B cell (primary cell): ENCODE data around the gene XRCC6. TPM values are rescaled to one million over a fixed set of nuclear protein-coding genes. Genes with fewer than 3 reads are reported as not detected.

Experiments
- ATAC-seq: fragments of 200-7000 bp; cut with Tn5 transposase; one replicate; pipeline ENCODE4 v1.10.0; 2021; ENCODE audit warnings: low read depth, mild to moderate bottlenecking, moderate number of reproducible peaks, moderate library complexity
- CTCF ChIA-PET: fragments of 350-600 bp; sonication (Branson Sonifier 250); formaldehyde crosslinking; loops from one replicate; lab custom pipeline; 2021; ENCODE audit warnings: antibody characterized with exemption, inconsistent platforms; lab: Charles Lee
- POLR2A ChIA-PET: fragments of 350-600 bp; sonication (Branson Sonifier 250); formaldehyde crosslinking; loops from one replicate; lab custom pipeline; 2021; ENCODE audit warnings: antibody characterized with exemption; lab: Charles Lee
- DNase-seq: peaks from one replicate; pipeline ENCODE4 v3.0.0; 2013
- H2AFZ ChIP-seq: 2 replicates; pipeline ENCODE4 v1.6.1; 2012; ENCODE audit warnings: mild to moderate bottlenecking, low read depth, low read length; ENCODE audit not compliant: insufficient read depth, poor library complexity, severe bottlenecking
- H3K27ac ChIP-seq, 2 donors: 1 replicate in 1 of 2; 2 replicates in 1 of 2; pipeline ENCODE4 v1.5.1; 2012 to 2013; ENCODE audit warnings: low read length in 2 of 2, mild to moderate bottlenecking in 2 of 2, moderate library complexity in 1 of 2
- H3K27me3 ChIP-seq, 4 experiments: fragments of 200-600 bp in 1 of 4; sonication (generic) in 1 of 4; replicated peaks in 1 of 4; 1 replicate in 2 of 4; 2 replicates in 2 of 4; pipeline versions ENCODE4 v1.6.1 to v1.7.0; 2013 to 2016; ENCODE audit warnings: low read length in 3 of 4, mild to moderate bottlenecking in 2 of 4, mixed read lengths in 1 of 4, moderate library complexity in 1 of 4; ENCODE audit not compliant: insufficient read depth in 4 of 4, control insufficient read depth in 3 of 4; ENCODE audit errors: control extremely low read depth in 1 of 4
- H3K36me3 ChIP-seq, 2 experiments: replicated peaks in 1 of 2; 1 replicate in 1 of 2; 2 replicates in 1 of 2; pipeline versions ENCODE4 v1.6.1 to v1.7.1; 2013; ENCODE audit warnings: low read length in 1 of 2; ENCODE audit not compliant: insufficient read depth in 2 of 2, control insufficient read depth in 1 of 2; ENCODE audit errors: control extremely low read depth in 1 of 2, extremely low read depth in 1 of 2
- H3K4me1 ChIP-seq, 2 donors: fragments of 200-600 bp in 1 of 2; sonication (generic) in 1 of 2; 1 replicate in 1 of 2; 2 replicates in 1 of 2; pipeline versions ENCODE4 v1.5.1 to v1.6.1; 2013 to 2017; ENCODE audit warnings: low read length in 2 of 2; ENCODE audit not compliant: control insufficient read depth in 2 of 2, insufficient read depth in 2 of 2
- H3K4me2 ChIP-seq: replicated peaks from 2 replicates; pipeline ENCODE3; 2012; ENCODE audit warnings: mild to moderate bottlenecking, low read depth, low read length; ENCODE audit not compliant: poor library complexity, severe bottlenecking
- H3K4me3 ChIP-seq, 5 experiments: fragments of 200-600 bp in 1 of 5; sonication (generic) in 1 of 5; 1 replicate in 3 of 5; 2 replicates in 2 of 5; pipeline versions ENCODE4 v1.5.1 to v1.7.0; 2011 to 2016; ENCODE audit warnings: low read length in 4 of 5, mild to moderate bottlenecking in 4 of 5, low read depth in 2 of 5, control low read depth in 1 of 5, moderate library complexity in 1 of 5; ENCODE audit not compliant: insufficient read depth in 1 of 5; ENCODE audit errors: control extremely low read depth in 1 of 5, extremely low read depth in 1 of 5
- H3K79me2 ChIP-seq: fragments of 200-600 bp; sonication (generic); one replicate; pipeline ENCODE4 v1.6.0; 2016; ENCODE audit warnings: low read length; ENCODE audit not compliant: control insufficient read depth, insufficient read depth
- H3K9ac ChIP-seq: fragments of 200-600 bp; sonication (generic); 2 replicates; pipeline ENCODE4 v1.6.1; 2017; ENCODE audit warnings: mild to moderate bottlenecking, low read length, moderate library complexity
- H3K9me3 ChIP-seq, 3 donors: one replicate each; pipeline versions ENCODE4 v1.6.1 to v1.7.1; 2013; ENCODE audit warnings: low read length in 2 of 3; ENCODE audit not compliant: control insufficient read depth in 2 of 3, insufficient read depth in 1 of 3; ENCODE audit errors: control extremely low read depth in 1 of 3
- H4K20me1 ChIP-seq: 2 replicates; pipeline ENCODE4 v1.6.0; 2012; ENCODE audit warnings: mild to moderate bottlenecking, low read length; ENCODE audit not compliant: insufficient read depth, control insufficient read depth, poor library complexity, severe bottlenecking
- H3K27ac Mint-ChIP-seq: one replicate; pipeline ENCODE4 v1.8.0; 2021; ENCODE audit warnings: mixed read lengths
- H3K27me3 Mint-ChIP-seq: one replicate; pipeline ENCODE4 v1.8.0; 2021; ENCODE audit warnings: mixed read lengths
- H3K4me1 Mint-ChIP-seq: one replicate; pipeline ENCODE4 v1.8.0; 2021; ENCODE audit warnings: mixed read lengths
- H3K4me3 Mint-ChIP-seq: one replicate; pipeline ENCODE4 v1.8.0; 2021; ENCODE audit warnings: mixed read lengths
- H3K9me3 Mint-ChIP-seq: one replicate; pipeline ENCODE4 v1.8.0; 2022; ENCODE audit warnings: mixed read lengths; ENCODE audit not compliant: insufficient read depth
- EZH2 ChIP-seq: IDR thresholded peaks from 2 replicates; pipeline ENCODE4 v1.6.1; 2012; ENCODE audit warnings: borderline replicate concordance, low read depth, mild to moderate bottlenecking, moderate library complexity, low read length; ENCODE audit not compliant: insufficient read depth, poor library complexity, severe bottlenecking
- WGBS: methylation state at CpG from one replicate; pipeline ENCODE4 v1.1.5; 2013; ENCODE audit warnings: missing lambda C conversion rate; ENCODE audit not compliant: insufficient coverage; 5-methylcytosine and 5-hydroxymethylcytosine counted together
- intact Hi-C: fragments of 100-400 bp; cut with micrococcal nuclease; formaldehyde crosslinking; loops from one replicate; pipeline ENCODE4 v1.10.0; 2022
- polyA plus RNA-seq: library from polyadenylated mRNA; depleted of rRNA; stranded (reverse); fragments of >200 nt; gene quantifications from 2 replicates; pipeline ENCODE4 v1.2.3, GENCODE V29; 2012
- total RNA-seq, 2 donors: library from RNA; stranded (reverse); fragments of 120-200 nt in 1 of 2; gene quantifications; 1 replicate in 1 of 2; 2 replicates in 1 of 2; pipeline versions ENCODE4 v1.2.3 to v1.2.4, GENCODE V29; 2013 to 2022
- TF ChIP-seq, protein P1 (sequence below): fragments of 200-600 bp; IDR thresholded peaks from one replicate; pipeline ENCODE4 v1.8.0; 2022; ENCODE audit warnings: antibody characterized with exemption, mild to moderate bottlenecking

Gene XRCC6
- total and polyA plus RNA-seq, 2 donors (not counting 1 experiment from before 2014, with no cell fraction given), result 55.4 to 180 TPM

DNA sequence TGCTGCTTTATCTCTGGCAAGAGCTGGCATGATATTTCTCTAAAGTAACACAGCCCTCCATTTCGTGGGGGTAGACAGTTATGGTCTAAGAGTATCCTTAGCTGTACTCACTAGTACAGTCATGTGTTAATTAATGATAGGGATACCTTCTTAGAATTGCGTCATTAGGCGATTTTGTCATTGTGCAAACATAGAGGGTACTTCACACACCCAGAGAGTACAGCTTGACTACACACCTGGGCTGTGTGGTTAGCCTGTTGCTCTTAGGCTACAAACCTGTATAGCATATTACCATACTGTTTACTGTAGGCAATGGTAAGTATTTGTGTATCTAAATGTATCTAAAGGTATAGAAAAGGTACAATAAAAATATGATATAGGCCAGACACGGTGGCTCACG lies 17.0 kb downstream of the XRCC6 start:
- Histone ChIP-seq H3K4me2 (no peak overlapping the region), H2AFZ (no peak overlapping the region), H3K27ac (no peak overlapping the region), H3K9ac (no peak overlapping the region), H3K36me3 (peaks cover 5 to 70% of the 10 kb centered on the region in 2 experiments), H3K4me3 (no peak overlapping the region), H3K9me3 (peaks cover 0 to 3% (median 0%) of the 10 kb centered on the region in 3 donors), H3K27me3 (no peaks in the 10 kb centered on the region), H3K79me2 (peaks cover 51% of the 10 kb centered on the region), H3K4me1 (no peaks in the 10 kb centered on the region), H4K20me1 (peaks cover 41% of the 10 kb centered on the region)
- TF ChIP-seq, protein P1, sequence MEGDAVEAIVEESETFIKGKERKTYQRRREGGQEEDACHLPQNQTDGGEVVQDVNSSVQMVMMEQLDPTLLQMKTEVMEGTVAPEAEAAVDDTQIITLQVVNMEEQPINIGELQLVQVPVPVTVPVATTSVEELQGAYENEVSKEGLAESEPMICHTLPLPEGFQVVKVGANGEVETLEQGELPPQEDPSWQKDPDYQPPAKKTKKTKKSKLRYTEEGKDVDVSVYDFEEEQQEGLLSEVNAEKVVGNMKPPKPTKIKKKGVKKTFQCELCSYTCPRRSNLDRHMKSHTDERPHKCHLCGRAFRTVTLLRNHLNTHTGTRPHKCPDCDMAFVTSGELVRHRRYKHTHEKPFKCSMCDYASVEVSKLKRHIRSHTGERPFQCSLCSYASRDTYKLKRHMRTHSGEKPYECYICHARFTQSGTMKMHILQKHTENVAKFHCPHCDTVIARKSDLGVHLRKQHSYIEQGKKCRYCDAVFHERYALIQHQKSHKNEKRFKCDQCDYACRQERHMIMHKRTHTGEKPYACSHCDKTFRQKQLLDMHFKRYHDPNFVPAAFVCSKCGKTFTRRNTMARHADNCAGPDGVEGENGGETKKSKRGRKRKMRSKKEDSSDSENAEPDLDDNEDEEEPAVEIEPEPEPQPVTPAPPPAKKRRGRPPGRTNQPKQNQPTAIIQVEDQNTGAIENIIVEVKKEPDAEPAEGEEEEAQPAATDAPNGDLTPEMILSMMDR, result no peak
- TF ChIP-seq EZH2, result no peak
- intact Hi-C loops, result no loop called here
- Mint-ChIP-seq H3K27me3 (no peaks in the 10 kb centered on the region), H3K27ac (no peak overlapping the region), H3K9me3 (peaks cover 2% of the 10 kb centered on the region), H3K4me3 (no peak overlapping the region), H3K4me1 (no peaks in the 10 kb centered on the region)
- CTCF ChIA-PET, result interaction anchor here (0.6 kb wide), 1 partner anchor 199 kb away, joined by 6 read pairs; no protein-coding TSS in a partner anchor
- 100% methylated on average over 2 of the region's 5 CpGs for WGBS
- POLR2A ChIA-PET, result no interaction called here
- ATAC-seq (no peak), DNase-seq (no peak)

DNA sequence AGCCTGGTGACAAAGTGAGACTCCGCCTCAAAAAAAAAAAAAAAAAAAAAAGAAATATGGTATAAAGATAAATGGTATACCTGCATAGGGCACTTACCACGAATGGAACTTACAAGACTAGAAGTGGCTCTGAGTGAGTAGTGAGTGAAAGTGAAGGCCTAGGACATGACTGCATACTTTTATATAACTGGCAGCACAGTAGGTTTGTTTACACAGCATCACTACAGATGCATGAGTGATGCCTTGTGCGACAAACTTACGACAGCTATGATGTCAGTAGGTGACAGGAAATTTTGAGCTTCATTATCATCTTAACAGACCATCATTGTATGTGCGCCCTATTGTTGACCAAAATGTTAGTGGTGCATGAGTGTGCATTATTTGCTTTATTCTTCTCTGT lies 17.7 kb downstream of the XRCC6 start:
- DNase-seq, result no peak
- Histone ChIP-seq H3K27ac (no peak overlapping the region), H2AFZ (no peak overlapping the region), H3K36me3 (peaks cover 5 to 70% of the 10 kb centered on the region in 2 experiments), H3K4me2 (no peak overlapping the region), H3K4me3 (no peak overlapping the region), H4K20me1 (peaks cover 37% of the 10 kb centered on the region), H3K4me1 (no peaks in the 10 kb centered on the region), H3K79me2 (peaks cover 50% of the 10 kb centered on the region), H3K27me3 (no peaks in the 10 kb centered on the region), H3K9ac (no peak overlapping the region), H3K9me3 (peaks cover 0 to 3% (median 0%) of the 10 kb centered on the region in 3 donors)
- Mint-ChIP-seq H3K27ac (no peak overlapping the region), H3K9me3 (peaks cover 2% of the 10 kb centered on the region), H3K4me1 (no peaks in the 10 kb centered on the region), H3K27me3 (no peaks in the 10 kb centered on the region), H3K4me3 (no peak overlapping the region)
- TF ChIP-seq EZH2, result no peak
- TF ChIP-seq, protein P1, result no peak
- no peak for ATAC-seq
- WGBS, result no CpG with 5 or more reads among the region's 5 CpGs
- intact Hi-C loops, result no loop called here
- ChIA-PET POLR2A (no interaction called here), CTCF (no interaction called here)
